22Rv1 (cell line): Measurements from ENCODE around the gene SERPINC1.

ENCODE experiments used
- CTCF ChIP-seq: fragments of 450-650 bp; IDR thresholded peaks from 2 replicates; pipeline ENCODE4 v1.5.1; 2017; ENCODE audit warnings: mild to moderate bottlenecking
- ZFX ChIP-seq: fragments of 450-650 bp; IDR thresholded peaks from 2 replicates; pipeline ENCODE4 v1.6.1; 2017; ENCODE audit warnings: antibody characterized with exemption, borderline replicate concordance

- no peak for TF ChIP-seq CTCF
- TF ChIP-seq ZFX = no peak
Observed at GRCh38 chr1:173889885-173890284, 27.2 kb downstream of the SERPINC1 start.
